ENCODE data around the gene ACBD4. TPM values are rescaled to one million over a fixed set of nuclear protein-coding genes. Genes with fewer than 3 reads are reported as not detected.

Gene ACBD4
- total and polyA plus RNA-seq, 2 of the 13 experiments (the other 11 are each of a cell fraction or from before 2014, with no cell fraction given): 16.1 to 26.9 TPM

GRCh38 chr17:45160447-45161287 is 25.2 kb downstream of the ACBD4 start (continued):
- peak; percentile 77 for TF ChIP-seq REL (CRISPR knock-in tag; conservative IDR thresholded peaks at IDR 0.05)
- no peak for TF ChIP-seq SIX4 (CRISPR knock-in tag; IDR thresholded peaks at IDR 0.05)
- no peak for TF ChIP-seq ZNF558 (CRISPR knock-in tag; IDR thresholded peaks at IDR 0.05; ENCODE audit: borderline replicate concordance)
- 0 out of 2 replicates have a peak, but pooled peaks have one; percentile 62 for TF ChIP-seq CHCHD3 (CRISPR knock-in tag; IDR thresholded peaks at IDR 0.05)
- no peak for TF ChIP-seq ZNF180 (CRISPR knock-in tag; IDR thresholded peaks at IDR 0.05; ENCODE audit: borderline replicate concordance, low read depth)
- TF ChIP-seq ARHGAP35 (CRISPR knock-in tag; IDR thresholded peaks at IDR 0.05; ENCODE audit: borderline replicate concordance): no peak
- no peak; the same call in 1 of the 2 replicates for TF ChIP-seq HMG20A (CRISPR knock-in tag; IDR thresholded peaks at IDR 0.05; ENCODE audit: borderline replicate concordance)
- no peak for TF ChIP-seq HNF4G (IDR thresholded peaks at IDR 0.05; ENCODE audit: borderline replicate concordance, low read depth, low read length)
- peak; percentile 66 for TF ChIP-seq HNF4G (CRISPR knock-in tag; IDR thresholded peaks at IDR 0.05; ENCODE audit: borderline replicate concordance, low read depth)
- TF ChIP-seq IKZF4 (CRISPR knock-in tag; IDR thresholded peaks at IDR 0.05; ENCODE audit: borderline replicate concordance, low read depth, not compliant biosample characterization): no peak
- TF ChIP-seq ISX (CRISPR knock-in tag; conservative IDR thresholded peaks at IDR 0.05): peak; percentile 68; the same call in 1 of the 2 replicates
- peak; percentile 85; the same call in 1 of the 2 replicates for TF ChIP-seq ZNF556 (CRISPR knock-in tag; IDR thresholded peaks at IDR 0.05; ENCODE audit: borderline replicate concordance)
- 0 out of 2 replicates have a peak, but pooled peaks have one; percentile 83 for TF ChIP-seq ZNF577 (CRISPR knock-in tag; IDR thresholded peaks at IDR 0.05; ENCODE audit: borderline replicate concordance, low read depth)
- no peak for TF ChIP-seq CHD4 (IDR thresholded peaks at IDR 0.05; ENCODE audit: borderline replicate concordance, low read length)
- peak; percentile 88; the same call in 1 of the 2 replicates for TF ChIP-seq ZNF530 (CRISPR knock-in tag; IDR thresholded peaks at IDR 0.05; ENCODE audit: low read depth)
- no peak; the same call in 1 of the 2 replicates for TF ChIP-seq ZNF790 (CRISPR knock-in tag; IDR thresholded peaks at IDR 0.05; ENCODE audit: borderline replicate concordance)
- TF ChIP-seq FOXP1 (IDR thresholded peaks at IDR 0.05): no peak
- TF ChIP-seq FOXP1 (CRISPR knock-in tag; IDR thresholded peaks at IDR 0.05): no peak
- no peak; the same call in 1 of the 2 replicates for TF ChIP-seq PRMT3 (CRISPR knock-in tag; IDR thresholded peaks at IDR 0.05; ENCODE audit: borderline replicate concordance, low read depth)
- 0 out of 2 replicates have a peak, but pooled peaks have one; percentile 91 for TF ChIP-seq E2F2 (CRISPR knock-in tag; IDR thresholded peaks at IDR 0.05; ENCODE audit: borderline replicate concordance)
- TF ChIP-seq FOXJ3 (CRISPR knock-in tag; IDR thresholded peaks at IDR 0.05; ENCODE audit: borderline replicate concordance): peak; percentile 72
- peak; percentile 77; the same call in 1 of the 2 replicates for TF ChIP-seq ZNF574 (CRISPR knock-in tag; IDR thresholded peaks at IDR 0.05)
- peak; percentile 45 for TF ChIP-seq POLR2AphosphoS5 (IDR thresholded peaks at IDR 0.05; ENCODE audit: low read depth, low read length)
- 0 out of 2 replicates have a peak, but pooled peaks have one; percentile 42 for TF ChIP-seq NR2F2 (IDR thresholded peaks at IDR 0.05; ENCODE audit: borderline replicate concordance, low read depth)
- TF ChIP-seq PCBP2 (optimal IDR thresholded peaks at IDR 0.05; ENCODE audit: low read depth, low read length, poor library complexity, severe bottlenecking): no peak
- TF ChIP-seq NFATC3 (CRISPR knock-in tag; IDR thresholded peaks at IDR 0.05): no peak
- no peak for TF ChIP-seq ARID2 (CRISPR knock-in tag; IDR thresholded peaks at IDR 0.05; ENCODE audit: borderline replicate concordance)
